ENCODE data around the gene KIAA1328.
"Not testable (repeated sequence)": the region's sequence is repeated elsewhere in the genome, so short reads cannot be mapped to it uniquely, and the experiment has no call there.

KIAA1328 gene

GRCh38 chr18:37156330-37156942, 327.5 kb downstream of the KIAA1328 start:
- no peak for DNase-seq (ENCODE audit: low read depth)

GRCh38 chr18:37160038-37160820, 331.3 kb downstream of the KIAA1328 start:
- no peak for DNase-seq (ENCODE audit: low read depth)

- no peak for DNase-seq (ENCODE audit: low read depth)
Observed at GRCh38 chr18:37161491-37161890, 332.6 kb downstream of the KIAA1328 start.

GRCh38 chr18:37162551-37162950, 333.6 kb downstream of the KIAA1328 start:
- no peak for DNase-seq (ENCODE audit: low read depth)

- no peak for DNase-seq (ENCODE audit: low read depth)
Observed at GRCh38 chr18:37163119-37163518, 334.2 kb downstream of the KIAA1328 start.

GRCh38 chr18:37166491-37166890, 337.6 kb downstream of the KIAA1328 start:
- DNase-seq (ENCODE audit: low read depth), result no peak

DNA sequence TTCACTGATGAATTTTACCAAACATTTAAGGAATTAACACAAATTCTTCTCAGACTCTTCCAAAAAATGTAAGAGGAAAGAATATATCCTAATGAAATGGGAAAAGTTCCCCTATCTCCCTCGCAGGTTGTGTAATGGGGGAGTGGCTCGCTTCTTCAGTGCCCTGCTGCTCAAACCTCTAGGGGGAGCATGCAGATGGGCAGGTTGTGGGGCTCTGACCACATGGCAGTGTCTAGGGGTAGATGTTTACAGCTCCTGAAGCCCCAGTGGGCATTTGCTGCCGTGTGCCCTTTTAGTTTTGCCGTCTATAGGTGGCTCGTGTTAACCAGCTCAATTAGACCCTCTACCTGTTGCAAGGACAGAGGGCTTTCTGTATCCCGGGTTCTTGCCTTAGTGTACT, 338.0 kb downstream of the KIAA1328 start:
- not testable (repeated sequence) for DNase-seq (ENCODE audit: low read depth)

- DNase-seq (ENCODE audit: low read depth), result no peak
Observed at GRCh38 chr18:37170984-37171383, 342.1 kb downstream of the KIAA1328 start.

DNA sequence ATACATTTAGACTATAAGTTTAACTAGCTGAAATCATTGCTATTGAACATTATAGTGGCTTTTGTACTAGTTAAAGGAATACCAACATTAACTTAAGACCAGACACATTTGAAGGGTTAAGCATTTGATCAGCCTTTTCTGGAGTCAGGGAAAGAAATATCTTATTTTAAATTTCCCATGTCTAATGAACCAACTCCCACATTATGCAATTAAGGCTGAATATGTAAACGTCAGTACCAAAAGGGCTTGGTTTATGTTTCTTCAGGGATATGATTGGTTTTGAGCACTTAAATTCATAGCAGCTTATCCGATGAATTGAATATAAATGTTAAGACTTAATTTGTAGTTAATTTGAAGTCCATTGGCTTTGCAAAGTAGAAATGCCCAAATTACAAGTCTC, 344.5 kb downstream of the KIAA1328 start:
- DNase-seq (ENCODE audit: low read depth), result no peak

- no peak for DNase-seq (ENCODE audit: low read depth)
Observed at GRCh38 chr18:37175727-37176620, 347.0 kb downstream of the KIAA1328 start.

DNA sequence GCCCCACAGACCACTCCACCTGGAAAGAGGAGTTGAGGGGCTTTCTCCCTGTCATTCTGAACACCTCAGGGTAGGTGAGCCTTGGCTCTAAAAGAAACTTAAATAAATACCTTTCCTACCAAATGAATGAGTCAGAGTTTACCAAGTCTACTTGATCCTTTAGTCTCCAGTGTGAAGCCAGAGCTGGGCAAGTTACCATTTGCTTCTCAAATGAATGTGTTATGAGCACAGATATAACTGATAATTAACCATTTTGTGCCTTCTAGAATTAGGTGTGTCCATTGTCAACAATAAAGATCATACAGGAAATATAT, 347.7 kb downstream of the KIAA1328 start:
- no peak for DNase-seq (ENCODE audit: low read depth)

GRCh38 chr18:37179384-37179783, 350.5 kb downstream of the KIAA1328 start:
- DNase-seq (ENCODE audit: low read depth), result no peak

- no peak for DNase-seq (ENCODE audit: low read depth)
Observed at GRCh38 chr18:37180086-37180485, 351.2 kb downstream of the KIAA1328 start.

- no peak for DNase-seq (ENCODE audit: low read depth)
Observed at GRCh38 chr18:37182340-37183135, 353.6 kb downstream of the KIAA1328 start.

DNA sequence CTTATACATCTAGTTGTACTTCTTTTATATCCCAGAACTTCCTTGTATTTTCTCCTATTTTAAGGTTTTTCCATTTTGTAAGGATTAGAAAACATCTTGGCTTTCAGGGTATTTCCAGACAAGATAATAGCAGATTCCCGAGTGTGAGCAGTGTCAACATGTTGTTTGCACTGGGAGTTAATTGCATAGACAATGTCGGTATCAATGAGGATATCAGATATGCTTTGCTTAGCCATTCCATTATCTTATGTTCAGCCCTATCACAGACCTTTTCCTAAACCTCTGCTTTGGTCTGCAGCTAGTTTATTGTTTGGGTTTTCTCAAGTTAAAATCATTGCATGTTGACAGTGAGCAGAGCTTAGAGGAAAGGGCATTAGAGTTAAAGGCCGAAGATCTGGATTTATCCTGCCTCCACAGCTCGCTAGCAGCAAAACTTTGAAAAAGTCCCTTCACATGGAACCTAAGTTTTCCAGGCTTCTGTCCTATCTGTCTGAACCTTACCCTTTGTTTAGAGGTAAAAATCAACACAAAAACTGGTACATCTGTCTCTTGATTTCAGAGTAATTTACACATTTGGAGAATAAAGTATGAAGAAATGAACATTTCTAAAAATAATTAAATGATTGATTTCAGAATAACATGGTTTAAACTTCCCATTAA, 355.4 kb downstream of the KIAA1328 start:
- DNase-seq (ENCODE audit: low read depth), result no peak

GRCh38 chr18:37188016-37188791, 359.3 kb downstream of the KIAA1328 start:
- no peak for DNase-seq (ENCODE audit: low read depth)

DNA sequence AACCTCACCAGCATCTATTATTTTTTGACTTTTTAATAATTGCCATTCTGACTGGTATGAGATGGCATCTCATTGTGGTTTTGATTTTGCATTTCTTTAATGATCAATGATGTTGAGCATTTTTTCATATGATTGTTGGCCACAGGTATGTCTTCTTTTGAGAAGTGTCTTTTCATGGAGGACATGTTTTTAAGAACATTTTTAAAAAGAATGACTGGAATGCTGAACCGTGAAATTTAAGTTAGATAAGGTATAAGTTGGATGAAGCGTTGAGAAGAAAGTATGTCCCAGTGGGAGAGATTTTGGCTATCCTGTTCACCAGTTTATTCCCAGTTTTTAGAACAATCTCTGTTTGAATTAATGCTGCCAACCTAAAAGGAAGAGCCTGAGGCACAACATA, 370.8 kb downstream of the KIAA1328 start:
- no peak for DNase-seq (ENCODE audit: low read depth)

- DNase-seq (ENCODE audit: low read depth), result no peak
Observed at GRCh38 chr18:37207343-37207742, 378.4 kb downstream of the KIAA1328 start.

GRCh38 chr18:37210781-37211180, 381.9 kb downstream of the KIAA1328 start:
- DNase-seq (ENCODE audit: low read depth), result no peak

DNA sequence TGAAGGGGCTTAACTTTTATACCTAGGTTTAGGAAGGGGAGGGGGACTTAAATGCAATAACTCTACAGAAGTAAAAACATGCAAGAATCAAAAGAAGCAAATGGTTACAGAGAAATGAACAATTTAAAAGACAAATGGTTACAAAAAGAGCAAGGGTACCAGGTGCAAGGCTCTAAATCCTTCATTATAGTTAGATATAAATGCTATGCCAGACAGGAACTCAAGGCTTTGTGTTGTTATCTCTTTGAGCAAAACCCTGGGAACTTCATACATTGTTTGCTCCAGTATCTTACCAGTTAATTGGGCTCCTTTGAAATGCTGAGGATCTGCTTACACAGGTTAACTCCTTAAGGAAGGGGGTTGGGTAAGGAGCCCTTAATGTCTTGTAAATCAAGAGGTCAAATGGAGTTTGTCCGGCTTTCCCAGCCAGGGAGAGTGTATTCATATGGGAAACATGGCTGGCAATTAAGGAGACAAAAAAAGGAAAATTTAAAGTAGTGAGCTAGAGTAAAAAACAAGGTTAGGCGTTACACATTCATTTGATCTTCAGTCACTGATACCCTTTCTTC, 389.2 kb downstream of the KIAA1328 start:
- DNase-seq (ENCODE audit: low read depth), result no peak

Data from T follicular helper cell (primary cell).